NCI-H2227 (cell line): ENCODE data around the gene FAM124A.

ENCODE experiments used
- DNase-seq: peaks from one replicate; lab custom pipeline; 2025; ENCODE audit not compliant: unreplicated experiment; lab: John Stamatoyannopoulos, UW

Gene FAM124A

GRCh38 chr13:51222037-51222685 is at the start of gene FAM124A:
Gene FAM124A (plus strand): TSS chr13:51222398. CDS start chr13:51222502, 104 bp downstream.
- DNase-seq = peak; percentile 75

GRCh38 chr13:51175021-51175420 is 47.2 kb upstream of the FAM124A start:
- DNase-seq = no peak

- no peak for DNase-seq
Measured at GRCh38 chr13:51175639-51176038, 46.6 kb upstream of the FAM124A start.

DNA sequence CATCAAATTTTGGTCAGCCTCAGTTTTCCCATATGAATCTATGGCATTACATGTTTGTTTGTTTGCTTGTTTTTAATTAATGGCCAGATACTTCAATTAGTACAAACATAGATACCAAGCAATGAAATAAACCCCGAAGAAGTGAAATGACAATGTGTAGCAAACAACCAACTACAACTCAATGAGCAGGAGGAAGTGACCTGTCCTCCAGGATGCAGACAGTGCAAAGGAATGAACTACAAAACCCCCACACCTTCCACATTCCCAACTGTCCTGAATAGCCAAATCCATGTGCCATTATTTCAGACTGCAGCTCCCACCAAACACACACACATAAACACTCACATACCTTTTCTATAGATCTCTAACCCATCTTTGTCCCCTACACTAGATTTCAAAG is 45.0 kb upstream of the FAM124A start:
- DNase-seq = no peak

GRCh38 chr13:51178456-51179074 is 43.6 kb upstream of the FAM124A start:
- DNase-seq = no peak

DNA sequence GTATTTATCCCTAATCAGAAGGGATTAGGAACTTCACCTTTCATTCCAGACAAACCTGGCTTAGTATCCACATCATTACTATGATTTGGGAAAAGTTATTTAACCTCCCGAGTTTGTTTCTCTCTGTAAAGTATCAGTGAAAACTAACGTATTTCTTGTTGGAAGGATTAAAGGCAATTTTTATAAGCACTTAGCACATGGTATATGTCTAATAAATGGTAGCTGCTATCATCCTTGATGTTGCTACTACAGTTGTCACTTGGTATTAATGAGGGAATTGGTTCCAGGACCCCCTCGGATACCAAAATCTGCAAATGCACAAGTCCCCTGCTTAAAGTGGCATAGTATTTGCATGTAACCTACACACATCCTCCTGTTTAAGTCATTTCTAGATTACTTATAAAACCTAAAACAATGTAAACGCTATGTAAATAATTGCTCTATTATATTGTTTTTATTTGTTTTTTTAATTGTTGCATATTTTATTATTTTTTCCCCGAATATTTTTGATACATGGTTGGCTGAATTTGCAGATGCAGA is 42.7 kb upstream of the FAM124A start:
- no peak for DNase-seq

DNA sequence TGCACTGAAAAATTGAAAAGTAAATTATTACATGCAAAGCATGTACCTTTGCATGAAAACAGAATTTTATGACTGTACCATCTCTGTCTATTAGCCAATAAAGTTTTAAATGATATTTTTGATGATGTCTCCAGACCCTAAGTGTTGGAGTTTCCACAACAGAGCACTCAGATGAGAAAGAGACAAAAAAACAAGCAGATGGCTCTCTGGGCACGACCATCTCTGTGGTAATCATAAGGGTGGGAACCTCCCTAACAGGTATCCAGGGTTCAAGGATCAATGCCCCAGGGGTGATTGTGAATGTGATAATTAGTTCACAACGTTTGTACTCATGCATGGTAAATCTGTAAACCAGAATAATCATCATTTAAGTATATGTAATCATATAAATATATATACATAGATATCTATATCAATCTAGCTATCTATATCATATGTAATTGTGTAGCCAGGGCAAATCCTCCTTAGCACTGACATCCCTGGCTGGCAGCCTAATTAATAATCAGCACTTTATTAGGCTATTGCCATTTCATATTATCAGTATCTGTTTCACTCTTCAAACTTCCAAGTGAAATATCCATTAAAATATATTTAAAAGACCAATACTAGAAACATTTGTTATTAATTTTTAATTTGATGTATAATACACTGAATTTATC is 41.2 kb upstream of the FAM124A start:
- no peak for DNase-seq

DNA sequence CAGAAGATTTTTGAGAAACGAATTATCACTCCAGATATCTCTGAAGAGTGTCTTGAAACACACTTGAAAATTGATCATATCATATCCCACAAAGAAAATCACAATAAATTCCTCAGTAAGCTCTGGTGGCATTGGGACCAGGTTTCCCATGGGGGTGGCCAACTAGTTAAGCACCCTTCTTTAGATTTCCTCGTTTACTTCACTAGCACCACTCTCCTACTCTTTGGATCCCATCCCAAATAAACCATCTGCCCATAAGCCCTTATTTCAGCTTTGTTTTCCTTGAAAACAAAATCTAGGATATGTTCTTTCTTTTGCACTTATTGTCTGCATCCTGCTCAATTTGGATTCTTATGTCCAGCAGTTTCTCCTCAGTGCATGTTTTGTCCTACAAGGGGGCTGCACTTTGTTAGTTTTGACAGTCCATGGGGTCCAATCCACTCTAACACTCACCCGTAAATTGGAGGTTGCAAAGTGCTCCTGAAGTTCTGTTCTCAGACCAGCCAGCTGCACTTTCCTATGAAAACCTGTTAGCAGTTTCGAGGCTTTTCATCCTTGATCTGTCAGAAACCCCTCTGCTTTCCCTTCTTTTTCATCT is 40.3 kb upstream of the FAM124A start:
- DNase-seq = no peak

- no peak for DNase-seq
Measured at GRCh38 chr13:51191743-51192142, 30.5 kb upstream of the FAM124A start.

DNA sequence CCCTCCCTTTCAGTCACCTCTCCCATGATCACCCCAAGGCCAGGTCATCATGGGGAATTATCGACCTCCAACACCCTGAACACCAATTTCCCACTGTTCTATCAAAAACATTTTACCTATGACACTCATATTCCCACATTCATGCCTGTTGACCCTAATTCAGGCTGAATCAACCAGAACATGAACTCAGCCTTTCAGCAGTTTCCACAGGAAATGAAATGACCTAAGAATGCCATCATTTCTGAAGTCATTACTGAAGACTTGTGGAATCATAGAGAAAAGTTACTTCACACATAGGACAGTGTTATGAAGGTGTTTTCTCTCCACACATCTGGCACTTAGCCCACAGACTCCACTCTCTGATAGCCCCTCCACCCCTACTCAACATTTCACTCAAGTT is 29.9 kb upstream of the FAM124A start:
- DNase-seq = no peak

- no peak for DNase-seq
Measured at GRCh38 chr13:51193387-51193786, 28.8 kb upstream of the FAM124A start.

DNA sequence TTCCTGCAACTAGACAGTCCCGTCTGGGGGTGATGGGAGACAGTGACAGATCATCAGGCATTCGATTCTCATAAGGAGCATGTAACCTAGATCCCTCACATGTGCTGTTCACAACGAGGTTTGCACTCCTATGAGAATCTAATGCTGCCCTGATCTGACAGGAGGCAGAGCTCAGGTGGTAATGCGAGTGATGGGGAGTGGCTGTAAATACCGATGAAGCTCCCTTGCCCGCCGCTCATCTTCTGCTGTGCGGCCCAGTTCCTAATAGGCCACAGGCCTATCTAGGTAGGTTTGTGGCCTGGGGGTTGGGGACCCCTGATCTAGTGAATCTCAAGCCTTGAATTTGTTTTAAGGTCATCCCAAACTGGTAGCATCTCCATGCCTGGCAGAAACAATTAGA is 27.3 kb upstream of the FAM124A start:
- no peak for DNase-seq

DNA sequence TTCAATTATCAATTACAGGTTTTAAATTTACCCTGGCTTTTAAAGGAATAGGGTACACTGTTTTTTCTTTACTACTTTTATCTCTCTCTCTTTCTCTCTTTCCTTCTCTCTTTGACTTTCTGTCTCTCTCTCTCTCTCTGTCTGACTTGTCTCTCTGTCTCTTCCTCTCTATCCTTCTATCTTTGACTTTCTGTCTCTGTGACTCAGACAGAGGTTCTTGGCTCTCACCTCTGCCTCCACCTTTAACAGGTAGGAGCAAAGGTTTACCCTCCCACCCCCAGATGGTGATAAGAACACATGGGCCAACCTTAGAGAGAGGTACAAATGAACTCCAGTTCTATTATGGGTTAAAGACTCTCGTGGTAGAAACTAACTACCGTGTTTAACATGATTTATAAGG is 20.3 kb upstream of the FAM124A start:
- no peak for DNase-seq

GRCh38 chr13:51202477-51203046 is 19.6 kb upstream of the FAM124A start:
- DNase-seq = no peak

DNA sequence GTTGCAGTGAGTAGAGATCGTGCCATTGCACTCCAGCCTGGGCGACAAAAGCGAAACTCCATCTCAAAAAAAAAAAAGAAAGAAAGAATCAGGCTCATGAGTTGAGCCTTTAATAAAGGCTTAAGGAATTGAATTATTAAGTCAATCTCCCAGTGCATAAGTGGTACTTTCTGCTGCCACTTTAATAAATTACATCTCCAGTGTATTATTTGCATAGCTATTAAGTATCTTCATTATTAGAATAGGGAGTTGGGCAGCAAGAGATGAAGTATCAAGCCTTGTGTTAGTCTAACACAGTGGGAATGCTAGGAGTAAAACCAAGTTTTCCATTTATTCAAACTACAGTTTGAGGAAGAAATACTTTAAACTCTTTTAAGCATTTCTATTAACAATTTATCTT is 15.6 kb upstream of the FAM124A start:
- DNase-seq = no peak

GRCh38 chr13:51207881-51208280 is 14.3 kb upstream of the FAM124A start:
- DNase-seq = no peak

DNA sequence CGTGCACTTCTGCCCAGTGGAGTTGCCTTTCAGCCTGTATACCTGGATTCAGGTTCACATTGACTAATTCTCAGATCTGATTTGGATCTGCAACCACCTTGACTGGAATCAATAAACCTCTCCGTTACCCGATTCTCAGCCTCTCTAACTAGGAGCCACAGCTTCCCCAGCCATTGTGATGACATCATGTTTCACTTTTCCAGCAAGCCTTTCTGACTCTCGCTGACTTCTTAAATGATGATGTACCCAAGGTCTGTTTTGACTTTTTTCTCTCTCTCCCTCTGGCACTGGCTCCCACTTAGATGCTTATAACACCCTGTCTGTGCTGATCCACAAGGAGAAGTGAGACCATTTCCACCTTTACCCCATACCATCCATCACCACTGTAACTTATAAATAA is 13.5 kb upstream of the FAM124A start:
- DNase-seq = no peak

DNA sequence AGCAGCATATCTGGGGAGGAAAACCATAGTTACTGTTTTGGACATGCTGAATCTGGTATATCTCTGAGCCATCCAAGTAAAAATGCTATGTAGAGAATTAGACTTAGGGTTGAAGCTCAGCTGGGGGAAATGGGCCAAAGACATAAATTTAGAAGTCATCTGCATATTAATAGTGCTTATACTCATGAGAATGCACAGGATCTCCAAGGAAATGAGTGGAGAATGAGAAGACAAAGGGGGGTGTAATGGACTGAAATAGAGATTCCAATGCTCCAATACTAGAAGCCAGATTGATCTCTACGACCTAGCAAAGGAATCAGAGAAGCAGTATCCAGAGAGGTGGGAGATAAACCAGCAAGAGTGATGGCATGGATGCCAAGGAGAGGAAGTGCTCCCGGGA is 10.3 kb upstream of the FAM124A start:
- DNase-seq = no peak

GRCh38 chr13:51212758-51213157 is 9.4 kb upstream of the FAM124A start:
- no peak for DNase-seq

- peak; percentile 2 for DNase-seq
Measured at GRCh38 chr13:51213173-51213728, 8.9 kb upstream of the FAM124A start.

DNA sequence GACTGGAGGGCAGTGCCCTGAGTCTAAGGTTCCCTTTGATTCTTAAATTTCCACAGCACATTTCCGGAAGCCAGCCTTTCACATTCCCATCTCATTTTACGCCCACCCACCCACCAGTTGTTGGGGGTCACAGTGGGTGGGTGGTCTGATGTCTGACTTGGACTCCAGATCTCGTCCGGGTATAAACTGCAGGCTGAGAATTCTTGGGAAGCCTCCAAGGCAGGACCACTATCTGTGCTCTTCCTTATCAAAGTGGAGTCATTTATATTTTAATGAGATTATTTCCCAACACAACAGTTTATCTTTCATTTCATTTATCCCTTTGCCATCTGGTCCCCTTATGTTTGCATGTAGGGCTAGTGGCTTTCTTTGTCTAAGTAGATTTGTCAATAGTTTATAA is 3.6 kb upstream of the FAM124A start:
- DNase-seq = no peak
